Measurements from ENCODE around the gene CAMK4.
"Not testable (repeated sequence)": the region's sequence is repeated elsewhere in the genome, so short reads cannot be mapped to it uniquely, and the experiment has no call there.

CAMK4 gene

GRCh38 chr5:111320953-111321352 is 96.8 kb downstream of the CAMK4 start:
- no peak for DNase-seq

- DNase-seq: no peak
These were observed 97.2 kb downstream of the CAMK4 start for GRCh38 chr5:111321376-111321775.

- no peak for DNase-seq
These were observed 102.4 kb downstream of the CAMK4 start for GRCh38 chr5:111326551-111326950.

GRCh38 chr5:111337133-111337532 is 112.9 kb downstream of the CAMK4 start:
- no peak for DNase-seq

GRCh38 chr5:111337688-111338087 is 113.5 kb downstream of the CAMK4 start:
- DNase-seq: no peak

- no peak for DNase-seq
These were observed 121.5 kb downstream of the CAMK4 start for GRCh38 chr5:111345731-111346130.

- no peak for DNase-seq
These were observed 122.8 kb downstream of the CAMK4 start for GRCh38 chr5:111347021-111347420.

- DNase-seq: no peak
These were observed 124.6 kb downstream of the CAMK4 start for GRCh38 chr5:111348661-111349329.

GRCh38 chr5:111349429-111349828 is 125.2 kb downstream of the CAMK4 start:
- no peak for DNase-seq

GRCh38 chr5:111353035-111353434 is 128.9 kb downstream of the CAMK4 start:
- DNase-seq: no peak

GRCh38 chr5:111358726-111359125 is 134.5 kb downstream of the CAMK4 start:
- not testable (repeated sequence) for DNase-seq

GRCh38 chr5:111360173-111360572 is 136.0 kb downstream of the CAMK4 start:
- DNase-seq: no peak

- DNase-seq: no peak
These were observed 140.8 kb downstream of the CAMK4 start for GRCh38 chr5:111364992-111365391.

- DNase-seq: no peak
These were observed 142.2 kb downstream of the CAMK4 start for GRCh38 chr5:111366388-111366787.

- no peak for DNase-seq
These were observed 142.9 kb downstream of the CAMK4 start for GRCh38 chr5:111367115-111367514.

- no peak for DNase-seq
These were observed 148.6 kb downstream of the CAMK4 start for GRCh38 chr5:111372799-111373198.

- DNase-seq: no peak
These were observed 150.2 kb downstream of the CAMK4 start for GRCh38 chr5:111374380-111374779.

GRCh38 chr5:111375645-111376044 is 151.5 kb downstream of the CAMK4 start:
- DNase-seq: no peak

- no peak for DNase-seq
These were observed 153.1 kb downstream of the CAMK4 start for GRCh38 chr5:111377306-111377705.

- DNase-seq: no peak
These were observed 155.2 kb downstream of the CAMK4 start for GRCh38 chr5:111379391-111379816.

GRCh38 chr5:111383288-111383970 is 159.2 kb downstream of the CAMK4 start:
- DNase-seq: no peak

- no peak for DNase-seq
These were observed 160.0 kb downstream of the CAMK4 start for GRCh38 chr5:111384220-111384619.

GRCh38 chr5:111385051-111385450 is 160.9 kb downstream of the CAMK4 start:
- no peak for DNase-seq

- DNase-seq: no peak
These were observed 162.0 kb downstream of the CAMK4 start for GRCh38 chr5:111385970-111386831.

Data from AML-193 (cell line).